ENCODE results near the gene MFN2. TPM values are rescaled to one million over a fixed set of nuclear protein-coding genes. Genes with fewer than 3 reads are reported as not detected.

MFN2 gene
- total RNA-seq, 1 experiment from 2014 or later: 56.8 TPM

DNA sequence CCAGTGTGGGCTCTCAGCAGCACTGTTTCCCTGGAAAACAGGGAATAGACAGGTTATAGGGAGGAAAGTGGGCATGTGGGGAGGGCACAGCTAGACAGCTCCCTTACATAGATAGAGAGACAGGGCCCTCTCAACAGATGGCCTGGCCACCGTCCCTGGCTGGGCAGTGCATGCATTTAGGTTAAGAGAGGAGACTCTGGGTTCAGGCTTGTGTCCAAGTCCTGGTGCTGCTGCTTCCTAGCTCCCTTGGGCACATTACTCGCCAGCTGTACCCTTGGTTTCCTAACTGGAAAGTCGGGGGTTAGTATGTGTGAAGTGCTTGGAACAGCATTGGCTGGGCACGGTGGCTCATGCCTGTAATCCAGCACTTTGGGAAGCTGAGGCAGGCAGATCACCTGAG, 36.6 kb upstream of the MFN2 start:
- ChIA-PET CTCF (interaction anchor here (0.5 to 2.2 kb wide), 4 partner anchors 23 to 1993 kb away, joined by 3 to 25 read pairs (median 6); no protein-coding TSS in a partner anchor), POLR2A (interaction anchor here (1.1 to 1.8 kb wide), 2 partner anchors 18 to 35 kb away, joined by 4 read pairs; partner anchors contain the start of gene KIAA2013)
- ATAC-seq: no peak
- Mint-ChIP-seq H3K4me3 (no peak overlapping the region), H3K27ac (peak overlapping the region; percentile 97), H3K9me3 (peaks cover under 1% of the 10 kb centered on the region), H3K36me3 (peaks cover 18% of the 10 kb centered on the region), H3K27me3 (ENCODE audit: low read depth) (no peaks in the 10 kb centered on the region; the same call in 1 of the 2 replicates), H3K4me1 (peaks cover 33% of the 10 kb centered on the region)
- TF ChIP-seq CREM (CRISPR knock-in tag; IDR thresholded peaks at IDR 0.05): no peak
- TF ChIP-seq, protein P1, sequence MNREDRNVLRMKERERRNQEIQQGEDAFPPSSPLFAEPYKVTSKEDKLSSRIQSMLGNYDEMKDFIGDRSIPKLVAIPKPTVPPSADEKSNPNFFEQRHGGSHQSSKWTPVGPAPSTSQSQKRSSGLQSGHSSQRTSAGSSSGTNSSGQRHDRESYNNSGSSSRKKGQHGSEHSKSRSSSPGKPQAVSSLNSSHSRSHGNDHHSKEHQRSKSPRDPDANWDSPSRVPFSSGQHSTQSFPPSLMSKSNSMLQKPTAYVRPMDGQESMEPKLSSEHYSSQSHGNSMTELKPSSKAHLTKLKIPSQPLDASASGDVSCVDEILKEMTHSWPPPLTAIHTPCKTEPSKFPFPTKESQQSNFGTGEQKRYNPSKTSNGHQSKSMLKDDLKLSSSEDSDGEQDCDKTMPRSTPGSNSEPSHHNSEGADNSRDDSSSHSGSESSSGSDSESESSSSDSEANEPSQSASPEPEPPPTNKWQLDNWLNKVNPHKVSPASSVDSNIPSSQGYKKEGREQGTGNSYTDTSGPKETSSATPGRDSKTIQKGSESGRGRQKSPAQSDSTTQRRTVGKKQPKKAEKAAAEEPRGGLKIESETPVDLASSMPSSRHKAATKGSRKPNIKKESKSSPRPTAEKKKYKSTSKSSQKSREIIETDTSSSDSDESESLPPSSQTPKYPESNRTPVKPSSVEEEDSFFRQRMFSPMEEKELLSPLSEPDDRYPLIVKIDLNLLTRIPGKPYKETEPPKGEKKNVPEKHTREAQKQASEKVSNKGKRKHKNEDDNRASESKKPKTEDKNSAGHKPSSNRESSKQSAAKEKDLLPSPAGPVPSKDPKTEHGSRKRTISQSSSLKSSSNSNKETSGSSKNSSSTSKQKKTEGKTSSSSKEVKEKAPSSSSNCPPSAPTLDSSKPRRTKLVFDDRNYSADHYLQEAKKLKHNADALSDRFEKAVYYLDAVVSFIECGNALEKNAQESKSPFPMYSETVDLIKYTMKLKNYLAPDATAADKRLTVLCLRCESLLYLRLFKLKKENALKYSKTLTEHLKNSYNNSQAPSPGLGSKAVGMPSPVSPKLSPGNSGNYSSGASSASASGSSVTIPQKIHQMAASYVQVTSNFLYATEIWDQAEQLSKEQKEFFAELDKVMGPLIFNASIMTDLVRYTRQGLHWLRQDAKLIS (CRISPR knock-in tag; IDR thresholded peaks at IDR 0.05; ENCODE audit: borderline replicate concordance): no peak
- no peak for TF ChIP-seq MXD4 (CRISPR knock-in tag; IDR thresholded peaks at IDR 0.05; ENCODE audit: borderline replicate concordance)
- no peak for TF ChIP-seq ETV6 (CRISPR knock-in tag; IDR thresholded peaks at IDR 0.05)
- TF ChIP-seq JUN (CRISPR knock-in tag; IDR thresholded peaks at IDR 0.05): no peak
- no peak for TF ChIP-seq ZNF232 (CRISPR knock-in tag; IDR thresholded peaks at IDR 0.05)
- TF ChIP-seq TCF7 (CRISPR knock-in tag; IDR thresholded peaks at IDR 0.05; ENCODE audit: low read depth): no peak
- no peak for TF ChIP-seq GRHL2 (CRISPR knock-in tag; IDR thresholded peaks at IDR 0.05; ENCODE audit: insufficient replicate concordance, severe bottlenecking)
- TF ChIP-seq IRF2 (CRISPR knock-in tag; IDR thresholded peaks at IDR 0.05; ENCODE audit: borderline replicate concordance, low read depth): no peak
- DNase-seq (ENCODE audit: low spot score): no peak

DNA sequence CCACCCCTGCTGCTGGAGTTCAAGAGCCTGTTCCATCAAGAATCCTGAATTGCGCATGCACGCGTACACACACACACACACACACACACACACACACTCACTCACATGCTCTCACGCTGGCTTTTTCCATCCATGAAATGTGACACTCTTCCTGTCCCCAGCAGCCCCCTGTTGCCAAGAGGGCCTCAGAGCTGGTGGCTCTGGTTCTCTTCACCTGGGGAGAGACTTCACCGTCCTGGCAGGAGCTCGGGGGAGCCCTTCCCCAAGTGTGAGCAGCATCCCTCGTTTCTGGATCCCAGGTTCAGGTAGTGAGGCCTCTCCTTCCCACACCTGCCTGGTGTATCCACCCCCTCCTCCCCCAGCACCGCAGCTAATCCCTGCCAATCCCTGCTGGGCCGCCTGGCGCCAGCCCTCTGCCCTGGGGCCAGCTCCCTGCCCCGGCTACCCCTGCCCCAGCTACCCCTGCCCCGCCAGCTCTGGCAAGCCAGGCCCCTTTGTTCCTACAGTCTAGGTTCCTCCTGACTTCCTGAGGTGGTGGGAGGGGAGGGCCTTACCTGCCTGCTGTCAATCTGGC, 35.8 kb upstream of the MFN2 start:
- peaks cover 29% of the 10 kb centered on the region for H3K4me1 Mint-ChIP-seq
- H3K9me3 Mint-ChIP-seq: peaks cover 4% of the 10 kb centered on the region
- peak; percentile 87 for ATAC-seq
- H3K36me3 Mint-ChIP-seq: peaks cover 24% of the 10 kb centered on the region
- TF ChIP-seq SOX15 (CRISPR knock-in tag; IDR thresholded peaks at IDR 0.05) (no peak), ZBTB43 (CRISPR knock-in tag; IDR thresholded peaks at IDR 0.05) (0 out of 2 replicates have a peak, but pooled peaks have one; percentile 78), ZNF317 (CRISPR knock-in tag; IDR thresholded peaks at IDR 0.05; ENCODE audit: borderline replicate concordance, low read depth) (no peak), ELF4 (CRISPR knock-in tag; IDR thresholded peaks at IDR 0.05; ENCODE audit: low read depth) (no peak), SP1 (CRISPR knock-in tag; conservative IDR thresholded peaks at IDR 0.05) (no peak; the same call in 1 of the 2 replicates), ZNF281 (CRISPR knock-in tag; IDR thresholded peaks at IDR 0.05) (0 out of 2 replicates have a peak, but pooled peaks have one; percentile 29)
- H3K27ac Mint-ChIP-seq: peak overlapping the region; percentile 97
- no peaks in the 10 kb centered on the region; the same call in 1 of the 2 replicates for H3K27me3 Mint-ChIP-seq (ENCODE audit: low read depth)
- peak; percentile 58 for DNase-seq (ENCODE audit: low spot score)
- POLR2A ChIA-PET: interaction anchor here (0.5 to 1.8 kb wide), 6 partner anchors 10 to 54 kb away, joined by 3 to 38 read pairs (median 5); partner anchors contain the start of genes KIAA2013 and PLOD1
- H3K4me3 Mint-ChIP-seq: peak overlapping the region; percentile 27; the same call in 1 of the 2 replicates
- CTCF ChIA-PET: interaction anchor here (0.5 to 2.2 kb wide), 8 partner anchors 10 to 160 kb away, joined by 3 to 25 read pairs (median 4); partner anchors contain the start of gene PLOD1
